ENCODE results near the gene MBLAC1.

The MBLAC1 gene

GRCh38 chr7:100080907-100081534 is 45.7 kb upstream of the MBLAC1 start:
- no peak for TF ChIP-seq EZH2 (IDR thresholded peaks at IDR 0.05; ENCODE audit: borderline replicate concordance, low read length)
- TF ChIP-seq CTCF (IDR thresholded peaks at IDR 0.05; ENCODE audit: low read length): no peak
- Histone ChIP-seq H3K4me2 (ENCODE audit: low read length) (peak overlapping the region; percentile 76), H3K27ac (ENCODE audit: low read depth, low read length, poor library complexity, severe bottlenecking) (peak overlapping the region; percentile 4), H2AFZ (ENCODE audit: low read length) (no peak overlapping the region), H3K9me3 (ENCODE audit: low read length) (no peaks in the 10 kb centered on the region), H4K20me1 (ENCODE audit: insufficient read depth, low read length) (no peaks in the 10 kb centered on the region), H3F3A (ENCODE audit: insufficient read depth, low read length) (peaks cover 10% of the 10 kb centered on the region; the same call in 1 of the 2 replicates), H3K9me2 (ENCODE audit: low read depth, low read length) (no peaks in the 10 kb centered on the region), H3K36me3 (ENCODE audit: insufficient read depth, low read length) (peaks cover 31% of the 10 kb centered on the region), H3K27me3 (ENCODE audit: insufficient read depth, low read length) (no peaks in the 10 kb centered on the region), H3K9ac (ENCODE audit: low read length) (peak overlapping the region; percentile 70), H3K79me2 (ENCODE audit: insufficient read depth, low read length) (peaks cover 6% of the 10 kb centered on the region), H3K4me3 (ENCODE audit: low read depth, low read length, poor library complexity, severe bottlenecking) (peak overlapping the region; percentile 75), H3K4me1 (ENCODE audit: insufficient read depth, low read length, severe bottlenecking) (peaks cover 20% of the 10 kb centered on the region)

GRCh38 chr7:100081535-100082102 is 45.1 kb upstream of the MBLAC1 start, which contains the start of gene ZNF3:
Gene ZNF3 (minus strand): TSS chr7:100081723. CDS start chr7:100077357, 4,366 bp downstream.
- Histone ChIP-seq H3K79me2 (ENCODE audit: insufficient read depth, low read length) (peaks cover 6% of the 10 kb centered on the region), H3F3A (ENCODE audit: insufficient read depth, low read length) (peaks cover 10% of the 10 kb centered on the region; the same call in 1 of the 2 replicates), H3K9me2 (ENCODE audit: low read depth, low read length) (no peaks in the 10 kb centered on the region), H3K27ac (ENCODE audit: low read depth, low read length, poor library complexity, severe bottlenecking) (peak within 1 kb of the TSS; percentile 66), H3K4me3 (ENCODE audit: low read depth, low read length, poor library complexity, severe bottlenecking) (peak within 1 kb of the TSS; percentile 75), H3K4me2 (ENCODE audit: low read length) (peak within 1 kb of the TSS; percentile 76), H3K36me3 (ENCODE audit: insufficient read depth, low read length) (peaks cover 25% of the 10 kb centered on the region), H4K20me1 (ENCODE audit: insufficient read depth, low read length) (no peaks in the 10 kb centered on the region), H2AFZ (ENCODE audit: low read length) (no peak within 1 kb of the TSS), H3K4me1 (ENCODE audit: insufficient read depth, low read length, severe bottlenecking) (peaks cover 20% of the 10 kb centered on the region), H3K9ac (ENCODE audit: low read length) (peak within 1 kb of the TSS; percentile 70), H3K27me3 (ENCODE audit: insufficient read depth, low read length) (no peaks in the 10 kb centered on the region), H3K9me3 (ENCODE audit: low read length) (no peaks in the 10 kb centered on the region)
- TF ChIP-seq EZH2 (IDR thresholded peaks at IDR 0.05; ENCODE audit: borderline replicate concordance, low read length): no peak
- TF ChIP-seq CTCF (IDR thresholded peaks at IDR 0.05; ENCODE audit: low read length): peak; percentile 99

- no peaks in the 10 kb centered on the region for H3K27me3 ChIP-seq (ENCODE audit: insufficient read depth, low read length)
- H3K4me3 ChIP-seq (ENCODE audit: low read depth, low read length, poor library complexity, severe bottlenecking): peak overlapping the region; percentile 75
- H4K20me1 ChIP-seq (ENCODE audit: insufficient read depth, low read length): no peaks in the 10 kb centered on the region
- H2AFZ ChIP-seq (ENCODE audit: low read length): no peak overlapping the region
- H3K36me3 ChIP-seq (ENCODE audit: insufficient read depth, low read length): peaks cover 18% of the 10 kb centered on the region; the same call in 1 of the 2 replicates
- peak overlapping the region; percentile 76; the same call in 1 of the 2 replicates for H3K4me2 ChIP-seq (ENCODE audit: low read length)
- TF ChIP-seq EZH2 (IDR thresholded peaks at IDR 0.05; ENCODE audit: borderline replicate concordance, low read length): no peak
- TF ChIP-seq CTCF (IDR thresholded peaks at IDR 0.05; ENCODE audit: low read length): no peak
- H3K9ac ChIP-seq (ENCODE audit: low read length): no peak overlapping the region
- no peaks in the 10 kb centered on the region for H3K9me3 ChIP-seq (ENCODE audit: low read length)
- H3K9me2 ChIP-seq (ENCODE audit: low read depth, low read length): no peaks in the 10 kb centered on the region
- peaks cover 10% of the 10 kb centered on the region; the same call in 1 of the 2 replicates for H3F3A ChIP-seq (ENCODE audit: insufficient read depth, low read length)
- H3K27ac ChIP-seq (ENCODE audit: low read depth, low read length, poor library complexity, severe bottlenecking): peak overlapping the region; percentile 36
- H3K4me1 ChIP-seq (ENCODE audit: insufficient read depth, low read length, severe bottlenecking): peaks cover 21% of the 10 kb centered on the region
- H3K79me2 ChIP-seq (ENCODE audit: insufficient read depth, low read length): peaks cover 6% of the 10 kb centered on the region
Observed at GRCh38 chr7:100082978-100083377, 43.8 kb upstream of the MBLAC1 start.
